PFSK-1 (cell line): ENCODE data around the gene DHX15.

Experiments used
- FOXP2 ChIP-seq: optimal IDR thresholded peaks from 2 replicates; pipeline ENCODE3; 2011; ENCODE audit warnings: borderline replicate concordance, control low read depth, inconsistent platforms; ENCODE audit not compliant: insufficient read depth; ENCODE audit errors: extremely low read length, extremely low read depth
- POLR2AphosphoS5 ChIP-seq: IDR thresholded peaks from 2 replicates; pipeline ENCODE4 v1.6.1; 2012; ENCODE audit warnings: low read depth, mild to moderate bottlenecking, control low read depth, low read length, moderate library complexity
- SIN3A ChIP-seq: IDR thresholded peaks from 2 replicates; pipeline ENCODE4 v1.6.1; 2012; ENCODE audit warnings: mild to moderate bottlenecking, low read length, moderate library complexity, borderline replicate concordance; ENCODE audit not compliant: insufficient read depth
- TAF1 ChIP-seq: IDR thresholded peaks from 2 replicates; pipeline ENCODE4 v1.6.1; 2012; ENCODE audit warnings: low read length, control low read depth, borderline replicate concordance; ENCODE audit not compliant: insufficient read depth
- TF ChIP-seq, protein P1 (sequence below), 2 experiments: IDR thresholded peaks; 2 replicates each; pipeline versions ENCODE4 v1.6.1 to v1.8.0; 2011 to 2012; ENCODE audit warnings: low read depth in 2 of 2, low read length in 2 of 2, control low read depth in 1 of 2, inconsistent platforms in 1 of 2, mild to moderate bottlenecking in 1 of 2, moderate library complexity in 1 of 2; ENCODE audit not compliant: insufficient read depth in 1 of 2

The DHX15 gene

DNA sequence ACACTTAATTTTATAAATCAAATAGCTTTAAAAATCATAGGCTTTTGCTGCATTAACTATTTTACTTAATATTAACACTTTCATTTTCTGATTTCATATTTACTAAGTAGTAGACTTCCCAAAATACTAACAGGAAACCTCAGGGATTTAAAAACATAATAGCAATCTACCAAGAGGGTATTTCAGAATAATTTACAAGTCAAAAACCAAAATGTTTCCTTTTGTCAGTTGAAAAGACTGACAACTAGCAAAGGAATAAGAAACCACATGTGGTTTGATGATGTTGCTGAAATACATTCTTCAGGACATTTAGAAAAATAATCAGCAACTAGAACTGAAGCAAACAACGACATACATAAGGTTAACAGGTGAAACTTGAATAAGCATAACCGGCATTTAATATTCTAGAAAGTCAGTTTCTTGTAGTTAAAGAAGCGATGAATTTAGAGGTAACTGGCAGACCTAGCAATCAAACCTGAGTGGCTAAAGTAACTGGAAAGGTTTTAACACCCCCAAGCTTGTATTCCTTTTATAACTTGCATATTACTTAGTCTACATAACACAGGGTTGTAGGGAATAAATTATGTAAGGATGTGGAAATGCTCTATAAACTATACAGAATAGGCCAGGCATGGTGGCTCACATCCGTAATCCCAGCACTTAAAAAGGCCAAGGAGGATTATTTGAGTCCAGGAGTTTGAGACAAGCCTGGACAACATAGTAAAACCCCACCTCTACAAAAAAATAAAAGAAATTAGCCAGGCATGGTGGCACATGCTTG is 40.0 kb downstream of the DHX15 start:
- TF ChIP-seq POLR2AphosphoS5 (no peak), SIN3A (no peak)

DNA sequence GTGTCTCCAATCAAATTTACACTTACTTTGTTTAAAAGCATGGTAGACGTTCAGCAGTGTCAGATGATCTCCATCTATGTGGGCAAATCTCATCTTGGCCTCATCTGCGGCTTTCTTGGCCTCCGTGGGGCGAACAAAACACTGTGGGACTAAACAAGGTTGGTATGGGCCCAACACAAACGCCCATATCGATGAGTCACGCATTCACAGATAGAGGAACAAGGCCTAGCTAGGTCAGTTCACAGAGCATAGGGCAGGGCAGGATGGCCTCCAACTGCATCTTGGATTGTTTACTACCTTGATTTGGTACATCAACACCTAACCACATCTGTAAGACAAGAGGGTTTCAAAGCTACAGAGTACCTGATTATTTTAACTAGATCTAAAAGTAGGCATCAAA is 47.3 kb downstream of the DHX15 start:
- TF ChIP-seq TAF1 (no peak), SIN3A (no peak), POLR2AphosphoS5 (no peak), FOXP2 (no peak)
- TF ChIP-seq, protein P1, sequence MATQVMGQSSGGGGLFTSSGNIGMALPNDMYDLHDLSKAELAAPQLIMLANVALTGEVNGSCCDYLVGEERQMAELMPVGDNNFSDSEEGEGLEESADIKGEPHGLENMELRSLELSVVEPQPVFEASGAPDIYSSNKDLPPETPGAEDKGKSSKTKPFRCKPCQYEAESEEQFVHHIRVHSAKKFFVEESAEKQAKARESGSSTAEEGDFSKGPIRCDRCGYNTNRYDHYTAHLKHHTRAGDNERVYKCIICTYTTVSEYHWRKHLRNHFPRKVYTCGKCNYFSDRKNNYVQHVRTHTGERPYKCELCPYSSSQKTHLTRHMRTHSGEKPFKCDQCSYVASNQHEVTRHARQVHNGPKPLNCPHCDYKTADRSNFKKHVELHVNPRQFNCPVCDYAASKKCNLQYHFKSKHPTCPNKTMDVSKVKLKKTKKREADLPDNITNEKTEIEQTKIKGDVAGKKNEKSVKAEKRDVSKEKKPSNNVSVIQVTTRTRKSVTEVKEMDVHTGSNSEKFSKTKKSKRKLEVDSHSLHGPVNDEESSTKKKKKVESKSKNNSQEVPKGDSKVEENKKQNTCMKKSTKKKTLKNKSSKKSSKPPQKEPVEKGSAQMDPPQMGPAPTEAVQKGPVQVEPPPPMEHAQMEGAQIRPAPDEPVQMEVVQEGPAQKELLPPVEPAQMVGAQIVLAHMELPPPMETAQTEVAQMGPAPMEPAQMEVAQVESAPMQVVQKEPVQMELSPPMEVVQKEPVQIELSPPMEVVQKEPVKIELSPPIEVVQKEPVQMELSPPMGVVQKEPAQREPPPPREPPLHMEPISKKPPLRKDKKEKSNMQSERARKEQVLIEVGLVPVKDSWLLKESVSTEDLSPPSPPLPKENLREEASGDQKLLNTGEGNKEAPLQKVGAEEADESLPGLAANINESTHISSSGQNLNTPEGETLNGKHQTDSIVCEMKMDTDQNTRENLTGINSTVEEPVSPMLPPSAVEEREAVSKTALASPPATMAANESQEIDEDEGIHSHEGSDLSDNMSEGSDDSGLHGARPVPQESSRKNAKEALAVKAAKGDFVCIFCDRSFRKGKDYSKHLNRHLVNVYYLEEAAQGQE (IDR thresholded peaks at IDR 0.05; ENCODE audit: insufficient read depth in 1 of 2, low read depth in 2 of 2, low read length in 2 of 2), result no peak

DNA sequence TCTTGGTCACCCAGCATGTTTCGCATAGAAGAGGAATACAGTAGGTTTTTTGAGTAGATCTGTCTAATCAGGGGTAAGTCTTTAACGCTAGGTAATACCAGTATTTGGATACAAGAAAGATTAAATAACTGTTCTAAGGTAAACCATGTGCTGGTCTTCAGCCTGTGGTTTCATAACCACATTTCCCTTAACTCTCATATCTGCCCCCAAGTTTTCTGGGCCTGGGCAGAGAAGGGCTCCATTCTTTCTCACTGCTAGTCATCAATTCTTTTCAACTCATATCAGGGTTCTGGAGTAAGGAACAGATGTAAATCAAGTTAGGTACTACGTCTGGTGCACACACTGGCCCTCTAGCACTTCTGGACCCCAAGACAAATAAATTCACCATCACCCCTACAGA is 49.0 kb downstream of the DHX15 start:
- TF ChIP-seq FOXP2 (no peak), SIN3A (no peak), TAF1 (no peak), POLR2AphosphoS5 (no peak)
- TF ChIP-seq, protein P1 (IDR thresholded peaks at IDR 0.05; ENCODE audit: insufficient read depth in 1 of 2, low read depth in 2 of 2, low read length in 2 of 2), result no peak

DNA sequence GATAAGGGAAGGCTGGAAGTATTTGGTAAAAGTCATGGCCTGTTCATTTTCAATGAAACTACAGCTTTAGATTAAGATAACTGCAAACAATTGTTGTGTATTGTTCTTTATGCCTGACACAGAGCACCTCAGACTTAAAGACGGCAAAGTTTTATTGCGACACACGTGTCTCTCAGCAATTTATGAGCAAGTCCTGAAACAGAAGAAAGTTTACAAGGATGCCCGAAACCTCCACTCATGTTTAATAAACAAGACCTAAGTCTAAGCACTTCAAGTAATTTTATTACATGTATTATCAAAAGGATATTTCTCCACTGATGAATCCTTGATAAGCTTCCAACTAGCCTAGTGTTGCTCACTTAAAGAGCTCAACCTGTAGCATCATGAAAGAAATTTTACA is 51.0 kb downstream of the DHX15 start:
- TF ChIP-seq SIN3A, result no peak
- TF ChIP-seq TAF1, result no peak
- no peak for TF ChIP-seq POLR2AphosphoS5
- TF ChIP-seq, protein P1 (IDR thresholded peaks at IDR 0.05; ENCODE audit: insufficient read depth in 1 of 2, low read depth in 2 of 2, low read length in 2 of 2), result no peak
- TF ChIP-seq FOXP2, result no peak

DNA sequence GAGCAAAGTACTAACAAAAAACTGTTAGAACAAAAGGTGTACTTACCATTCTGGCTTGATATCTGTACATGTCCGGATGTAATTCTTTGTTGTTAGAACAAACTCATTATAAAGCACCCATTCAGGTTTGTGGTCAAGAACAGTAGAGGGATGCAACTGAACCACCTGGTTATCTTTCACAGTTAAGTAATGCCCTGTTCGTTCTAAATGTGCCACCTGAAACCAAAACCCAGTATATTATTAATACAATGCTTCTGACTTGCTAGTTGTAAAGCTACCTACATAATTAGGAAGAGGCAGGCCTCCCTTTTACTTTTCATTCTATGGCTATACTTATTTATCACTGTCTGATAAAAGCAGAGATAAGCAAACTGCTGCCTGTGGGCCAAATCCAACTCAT is 54.8 kb downstream of the DHX15 start:
- no peak for TF ChIP-seq TAF1
- no peak for TF ChIP-seq FOXP2
- TF ChIP-seq POLR2AphosphoS5, result no peak
- no peak for TF ChIP-seq SIN3A
- TF ChIP-seq, protein P1 (IDR thresholded peaks at IDR 0.05; ENCODE audit: insufficient read depth in 1 of 2, low read depth in 2 of 2, low read length in 2 of 2), result no peak
